GM19468 (cell line): ENCODE data around the gene PILRB.
"Not testable (repeated sequence)": the region's sequence is repeated elsewhere in the genome, so short reads cannot be mapped to it uniquely, and the experiment has no call there.

Experiments used
- ATAC-seq: cut with Tn5 transposase; IDR thresholded peaks from one replicate; pipeline ENCODE4 v1.9.1; 2021; ENCODE audit warnings: mild to moderate bottlenecking, moderate library complexity, moderate number of reproducible peaks; ENCODE audit not compliant: unreplicated experiment; ENCODE audit errors: extremely low read depth

PILRB gene

GRCh38 chr7:100373870-100374598 is 16.1 kb downstream of the PILRB start:
- ATAC-seq = not testable (repeated sequence)

- no peak for ATAC-seq
Observed at GRCh38 chr7:100374601-100375000, 16.7 kb downstream of the PILRB start.

- no peak for ATAC-seq
Observed at GRCh38 chr7:100376066-100376465, 18.1 kb downstream of the PILRB start.

DNA sequence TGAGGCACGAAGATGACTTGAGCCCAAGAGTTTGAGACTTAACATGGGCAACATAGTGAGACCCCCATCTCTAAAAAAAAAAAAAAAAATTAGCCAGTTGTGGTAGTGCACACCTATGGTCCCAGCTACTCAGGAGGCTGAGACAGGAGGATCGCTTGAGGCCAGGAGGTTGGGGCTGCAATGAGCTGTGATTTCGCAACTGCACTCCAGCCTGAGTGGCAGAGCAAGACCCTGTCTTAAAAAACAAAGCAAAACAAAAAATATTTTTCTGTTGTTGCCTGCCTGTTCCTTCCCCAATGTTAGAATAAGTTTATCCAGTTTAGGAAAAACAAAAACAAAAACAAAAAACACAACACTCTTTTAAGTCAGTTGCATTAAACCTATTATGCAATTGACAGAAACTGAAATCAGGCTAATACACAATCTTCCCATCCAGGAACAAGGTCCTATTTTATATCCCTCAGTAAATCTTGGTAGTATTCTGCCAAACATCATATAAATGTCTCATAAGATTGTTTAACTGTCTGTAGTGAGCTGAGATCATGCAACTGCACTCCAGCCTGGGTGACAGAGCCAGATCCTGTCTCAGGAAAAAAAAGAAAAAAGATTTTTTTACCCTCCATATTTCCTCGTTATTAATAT is 20.3 kb downstream of the PILRB start:
- no peak for ATAC-seq

GRCh38 chr7:100380196-100380595 is 22.3 kb downstream of the PILRB start:
- no peak for ATAC-seq

DNA sequence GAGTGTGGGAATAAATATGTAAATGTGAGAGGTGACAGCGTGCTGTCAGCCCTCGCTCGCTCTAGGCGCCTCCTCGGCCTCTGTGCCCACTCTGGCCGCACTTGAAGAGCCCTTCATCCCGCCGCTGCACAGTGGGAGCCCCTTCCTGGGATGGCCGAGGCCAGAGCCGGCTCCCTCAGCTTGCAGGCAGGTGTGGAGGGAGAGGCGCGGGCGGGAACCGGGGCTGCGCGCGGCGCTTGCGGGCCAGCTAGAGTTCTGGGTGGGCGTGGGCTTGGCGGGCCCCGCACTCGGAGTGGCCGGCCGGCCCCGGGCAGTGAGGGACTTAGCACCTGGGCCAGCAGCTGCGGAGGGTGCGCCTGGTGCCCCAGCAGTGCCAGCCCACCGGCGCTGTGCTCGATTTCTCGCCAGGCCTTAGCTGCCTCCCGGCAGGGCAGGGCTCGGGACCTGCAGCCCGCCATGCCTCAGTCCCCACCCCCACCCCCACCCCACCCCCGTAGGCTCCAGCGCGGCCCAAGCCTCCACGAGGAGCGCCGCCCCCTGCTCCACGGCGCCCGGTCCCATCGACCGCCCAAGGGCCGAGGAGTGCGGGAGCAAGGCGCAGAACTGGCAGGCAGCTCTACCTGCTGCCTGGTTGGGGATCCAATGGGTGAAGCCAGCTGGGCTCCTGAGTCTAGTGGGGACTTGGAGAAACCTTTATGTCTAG is 23.8 kb downstream of the PILRB start:
- not testable (repeated sequence) for ATAC-seq

DNA sequence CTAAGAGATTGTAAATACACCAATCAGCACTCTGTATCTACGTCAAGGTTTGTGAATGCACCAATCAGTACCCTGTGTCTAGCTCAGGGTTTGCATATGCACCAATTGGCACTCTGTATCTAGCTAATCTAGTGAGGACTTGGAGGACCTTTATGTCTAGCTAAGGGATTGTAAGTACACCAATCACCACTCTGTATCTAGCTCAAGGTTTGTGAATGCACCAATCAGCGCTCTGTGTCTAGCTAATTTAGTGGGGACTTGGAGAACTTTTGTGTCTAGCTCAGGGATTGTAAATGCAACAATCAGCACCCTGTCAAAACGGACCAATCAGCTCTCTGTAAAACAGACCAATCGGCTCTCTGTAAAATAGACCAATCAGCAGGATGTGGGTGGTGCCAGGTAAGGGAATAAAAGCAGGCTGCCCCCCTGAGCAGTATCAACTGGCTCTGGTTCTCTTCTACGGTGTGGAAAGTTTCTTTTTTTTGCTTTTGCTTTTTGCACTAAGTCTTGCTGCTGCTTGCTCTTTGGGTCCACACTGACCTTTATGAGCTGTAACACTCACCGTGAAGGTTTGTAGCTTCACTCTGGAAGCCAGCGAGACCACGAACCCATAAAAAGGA is 24.4 kb downstream of the PILRB start:
- ATAC-seq = not testable (repeated sequence)

GRCh38 chr7:100384628-100385294 is 26.8 kb downstream of the PILRB start:
- ATAC-seq = no peak

- no peak for ATAC-seq
Observed at GRCh38 chr7:100386940-100387339, 29.0 kb downstream of the PILRB start.

DNA sequence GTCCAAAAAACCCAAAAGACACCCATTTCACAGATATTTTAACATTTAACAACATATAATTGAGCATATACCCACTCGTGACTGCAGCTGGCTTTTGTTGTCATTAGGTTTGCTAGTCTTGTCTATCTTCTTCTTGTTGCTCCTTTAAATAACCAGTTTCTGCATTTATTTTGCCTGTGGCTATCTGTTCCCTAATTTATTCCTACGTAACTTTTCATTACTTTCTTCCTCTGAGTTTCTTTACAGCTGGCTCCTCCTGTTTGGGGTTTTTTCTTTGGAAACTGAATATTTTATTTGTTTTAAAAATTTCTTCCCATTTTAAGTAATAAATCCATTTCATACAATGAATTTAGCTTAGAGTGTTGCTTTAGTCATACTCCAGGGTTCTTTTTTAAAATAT is 29.8 kb downstream of the PILRB start:
- ATAC-seq = no peak

- ATAC-seq = no peak
Observed at GRCh38 chr7:100389437-100390088, 31.6 kb downstream of the PILRB start.

DNA sequence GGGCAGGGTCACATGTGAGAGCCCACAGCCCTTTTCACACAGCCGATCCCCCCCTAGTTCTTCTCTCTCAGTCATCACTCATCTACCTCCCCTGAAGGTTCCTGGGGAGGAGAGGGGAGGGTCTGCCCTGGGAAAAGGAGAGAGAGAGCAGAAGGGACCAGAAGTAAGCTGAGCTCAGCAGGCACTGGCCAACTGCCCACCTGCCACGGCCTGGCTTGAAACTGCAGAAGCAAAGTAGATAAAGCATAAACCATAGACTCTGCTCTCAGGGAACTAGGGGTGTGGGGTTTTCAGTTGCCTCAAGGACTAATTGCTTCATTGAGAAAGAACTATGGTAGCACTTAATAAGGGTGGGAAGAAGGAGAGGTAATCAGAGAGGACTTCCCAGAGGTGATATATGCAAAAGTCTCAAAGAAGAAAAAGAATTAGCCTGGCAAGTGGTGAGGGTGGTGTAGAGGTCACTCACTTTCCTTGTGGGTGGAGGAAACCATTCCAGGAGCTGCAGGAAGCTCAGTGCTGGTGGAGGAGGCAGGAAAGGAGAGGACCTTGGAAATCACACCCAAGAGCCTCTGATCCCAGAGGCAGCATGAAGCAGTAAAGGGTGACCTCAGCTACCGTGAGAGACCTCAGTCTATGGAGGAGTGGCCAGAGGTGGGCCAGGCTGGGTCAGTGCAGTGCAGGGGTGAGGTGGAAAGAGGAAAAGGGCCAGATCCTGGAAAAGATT is 32.5 kb downstream of the PILRB start:
- no peak for ATAC-seq

- ATAC-seq = no peak
Observed at GRCh38 chr7:100393233-100393905, 35.5 kb downstream of the PILRB start.

DNA sequence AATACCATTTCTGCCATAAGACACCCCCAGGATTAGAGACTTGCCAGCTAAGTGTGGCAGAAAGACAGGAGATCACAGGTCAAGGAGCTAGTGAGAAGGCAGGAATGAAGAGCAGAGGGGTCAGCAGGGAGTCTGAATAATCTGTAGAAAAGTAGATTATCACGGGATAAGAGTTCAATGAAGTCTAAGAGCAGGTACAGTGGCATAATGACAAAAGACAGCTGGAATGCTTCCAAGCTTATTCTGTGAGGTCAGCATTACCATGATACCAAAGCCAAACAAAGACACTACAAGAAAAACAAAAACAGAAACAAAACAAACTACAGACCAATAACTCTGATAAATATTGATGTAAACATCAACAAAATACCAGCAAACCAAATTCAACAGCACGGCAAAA is 36.2 kb downstream of the PILRB start:
- ATAC-seq = no peak

DNA sequence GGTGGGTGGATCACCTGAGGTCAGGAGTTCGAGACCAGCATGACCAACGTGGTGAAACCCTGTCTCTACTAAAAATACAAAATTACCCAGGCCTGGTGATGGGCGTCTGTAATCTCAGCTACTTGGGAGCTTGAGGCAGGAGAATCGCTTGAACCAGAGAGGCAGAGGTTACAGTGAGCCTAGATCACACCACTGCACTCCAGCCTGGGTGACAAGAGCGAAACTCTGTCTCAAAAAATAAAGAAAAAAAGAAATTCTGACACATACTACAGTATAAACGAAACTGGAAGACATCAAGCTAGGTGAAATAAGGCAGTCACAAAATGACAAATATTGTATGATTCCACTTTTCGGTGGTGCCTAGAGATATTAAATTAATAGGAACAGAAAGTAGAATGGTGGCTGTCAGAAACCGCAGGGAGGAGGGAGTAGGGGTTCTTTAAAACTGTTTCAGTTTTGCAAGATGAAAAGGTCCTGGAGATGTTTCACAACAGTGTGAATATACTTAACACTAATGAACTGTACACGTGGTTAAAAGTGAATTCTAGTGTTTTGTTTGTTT is 38.6 kb downstream of the PILRB start:
- peak; percentile 80 for ATAC-seq

DNA sequence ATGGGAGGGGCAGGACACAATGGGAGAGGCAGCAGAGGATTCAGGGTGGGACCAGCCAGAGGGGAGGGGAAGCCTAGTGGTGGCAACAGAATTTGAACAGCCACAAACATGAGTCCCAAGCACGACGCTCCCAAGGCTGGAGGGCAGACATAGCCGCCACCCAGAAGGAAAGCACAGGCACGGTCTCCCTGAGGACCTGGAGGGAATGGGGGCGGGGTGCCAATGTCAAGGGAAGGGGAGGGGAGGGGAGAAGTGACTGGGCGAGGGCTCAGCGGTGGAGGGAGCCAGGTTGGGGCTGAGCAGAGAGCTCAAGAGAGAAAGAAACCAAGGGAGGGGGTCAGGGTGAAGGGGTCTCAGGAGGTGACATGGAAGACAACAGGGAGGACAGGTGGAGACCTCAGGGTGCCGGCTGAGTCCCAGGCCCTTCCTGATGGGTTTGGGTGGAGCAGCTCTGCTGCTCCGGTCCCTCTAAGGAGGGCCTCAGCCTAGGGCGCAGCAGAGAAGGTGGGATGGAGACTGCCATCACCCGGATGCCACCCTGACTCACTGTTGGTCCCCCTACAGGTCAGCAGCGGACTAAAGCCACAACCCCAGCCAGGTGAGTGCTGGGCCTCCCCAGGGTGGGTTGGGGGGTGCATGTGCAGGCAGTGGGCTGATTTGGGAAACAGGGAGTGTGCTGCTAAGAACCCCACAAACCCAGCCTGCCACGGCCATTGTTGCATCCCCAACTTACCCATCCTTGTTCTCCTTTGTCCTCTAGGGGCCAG is 39.6 kb downstream of the PILRB start:
- ATAC-seq = no peak

DNA sequence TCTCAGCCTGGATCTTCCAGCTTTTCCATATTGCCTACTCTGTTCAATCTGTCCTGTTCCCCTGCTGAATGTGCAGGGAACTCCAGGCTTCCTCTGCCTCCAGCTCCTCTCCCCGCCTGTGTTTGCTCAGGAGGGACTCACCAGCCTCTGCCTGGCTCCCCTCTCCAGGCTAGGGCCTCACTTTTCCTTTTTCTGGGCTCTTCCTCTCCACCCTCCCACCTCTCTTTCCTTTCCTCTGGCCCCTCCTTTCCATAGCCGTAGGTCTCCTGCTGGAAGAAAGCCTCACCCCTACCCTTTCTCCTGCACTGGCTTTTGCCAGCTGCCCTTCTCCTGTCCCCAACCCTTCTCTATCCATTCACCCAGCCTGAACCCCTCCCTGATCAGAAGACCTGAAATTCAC is 40.3 kb downstream of the PILRB start:
- no peak for ATAC-seq

- ATAC-seq = no peak
Observed at GRCh38 chr7:100400041-100400440, 42.1 kb downstream of the PILRB start.
